Fibroblast of villous mesenchyme (primary cell): Measurements from ENCODE around the gene FBLN7. TPM values are rescaled to one million over a fixed set of nuclear protein-coding genes. Genes with fewer than 3 reads are reported as not detected.

Source experiments
- DNase-seq: peaks from one replicate; pipeline ENCODE4 v3.0.0-alpha.2; 2010; ENCODE audit warnings: low read depth
- H3K4me3 ChIP-seq: 2 replicates; pipeline ENCODE4 v1.5.1; 2011; ENCODE audit warnings: low read depth, mild to moderate bottlenecking, low read length
- total RNA-seq: library from RNA; depleted of rRNA; stranded (reverse); fragments of >200 nt; gene quantifications from 2 replicates; pipeline ENCODE4 v1.2.3, GENCODE V29; 2012
- TF ChIP-seq, protein P1 (sequence below): IDR thresholded peaks from 2 replicates; pipeline ENCODE4 v1.5.1; 2012; ENCODE audit warnings: low read depth, mild to moderate bottlenecking, low read length; ENCODE audit not compliant: insufficient read depth

The FBLN7 gene
- total RNA-seq, 1 donor, result 1.3 TPM

- DNase-seq, result no peak
- no peak overlapping the region for H3K4me3 ChIP-seq
- TF ChIP-seq, protein P1, sequence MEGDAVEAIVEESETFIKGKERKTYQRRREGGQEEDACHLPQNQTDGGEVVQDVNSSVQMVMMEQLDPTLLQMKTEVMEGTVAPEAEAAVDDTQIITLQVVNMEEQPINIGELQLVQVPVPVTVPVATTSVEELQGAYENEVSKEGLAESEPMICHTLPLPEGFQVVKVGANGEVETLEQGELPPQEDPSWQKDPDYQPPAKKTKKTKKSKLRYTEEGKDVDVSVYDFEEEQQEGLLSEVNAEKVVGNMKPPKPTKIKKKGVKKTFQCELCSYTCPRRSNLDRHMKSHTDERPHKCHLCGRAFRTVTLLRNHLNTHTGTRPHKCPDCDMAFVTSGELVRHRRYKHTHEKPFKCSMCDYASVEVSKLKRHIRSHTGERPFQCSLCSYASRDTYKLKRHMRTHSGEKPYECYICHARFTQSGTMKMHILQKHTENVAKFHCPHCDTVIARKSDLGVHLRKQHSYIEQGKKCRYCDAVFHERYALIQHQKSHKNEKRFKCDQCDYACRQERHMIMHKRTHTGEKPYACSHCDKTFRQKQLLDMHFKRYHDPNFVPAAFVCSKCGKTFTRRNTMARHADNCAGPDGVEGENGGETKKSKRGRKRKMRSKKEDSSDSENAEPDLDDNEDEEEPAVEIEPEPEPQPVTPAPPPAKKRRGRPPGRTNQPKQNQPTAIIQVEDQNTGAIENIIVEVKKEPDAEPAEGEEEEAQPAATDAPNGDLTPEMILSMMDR, result no peak
These were observed 25.4 kb downstream of the FBLN7 start for GRCh38 chr2:112163541-112163981.

GRCh38 chr2:112164876-112165275 lies 26.7 kb downstream of the FBLN7 start:
- TF ChIP-seq, protein P1, result no peak
- no peak for DNase-seq
- no peak overlapping the region for H3K4me3 ChIP-seq

- TF ChIP-seq, protein P1, result no peak
These were observed 27.1 kb downstream of the FBLN7 start for GRCh38 chr2:112165296-112165695.

DNA sequence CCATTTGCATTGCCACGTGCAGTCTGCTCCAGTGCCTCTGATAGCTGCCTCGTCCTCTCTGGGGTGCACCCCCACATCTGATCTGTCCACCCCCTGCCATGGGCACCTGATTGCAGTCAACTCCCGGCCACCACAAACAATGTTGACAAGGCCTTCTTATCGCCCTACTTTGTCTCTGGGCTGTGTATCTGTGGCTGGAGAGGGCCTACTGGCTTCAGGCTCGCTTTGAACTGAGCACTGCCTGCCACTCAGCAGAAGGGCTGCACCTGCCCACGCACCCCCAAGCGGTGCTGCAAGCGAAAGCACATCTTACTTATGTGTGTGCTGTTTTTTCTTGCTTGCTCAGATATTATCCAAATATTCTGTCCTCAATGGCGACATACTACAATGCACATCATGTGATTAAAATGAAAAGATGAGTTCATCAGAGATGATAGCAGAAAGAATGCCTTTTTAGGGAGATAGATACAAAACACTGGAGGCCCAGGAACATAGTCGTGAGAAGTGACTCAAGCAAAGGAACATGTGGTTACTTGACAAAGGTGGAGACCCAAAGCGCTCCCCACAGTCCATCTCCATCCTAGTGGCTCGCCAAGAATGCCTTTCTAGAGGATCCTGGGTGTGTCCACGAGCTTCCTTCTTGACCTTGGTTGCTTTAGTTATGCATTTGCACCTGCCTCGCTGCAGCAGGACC lies 28.8 kb downstream of the FBLN7 start:
- TF ChIP-seq, protein P1, result no peak
- DNase-seq, result no peak
- H3K4me3 ChIP-seq, result no peak overlapping the region

More at GRCh38 chr2:112165296-112165695, 27.1 kb downstream of the FBLN7 start:
- H3K4me3 ChIP-seq, result no peak overlapping the region
- no peak for DNase-seq

- TF ChIP-seq, protein P1, result no peak
- no peak for DNase-seq
- no peak overlapping the region for H3K4me3 ChIP-seq
These were observed 30.4 kb downstream of the FBLN7 start for GRCh38 chr2:112168422-112169124.

- H3K4me3 ChIP-seq, result no peak overlapping the region
- DNase-seq, result no peak
- TF ChIP-seq, protein P1, result no peak
These were observed 32.3 kb downstream of the FBLN7 start for GRCh38 chr2:112170495-112170894.
